Esophagus muscularis mucosa (tissue), 4 donors: Measurements from ENCODE around the gene PDCD1. TPM values are rescaled to one million over a fixed set of nuclear protein-coding genes. Genes with fewer than 3 reads are reported as not detected.
A peak's percentile ranks its signal among the peaks of the same experiment; 100 is the strongest.
"Not testable (repeated sequence)": the region's sequence is repeated elsewhere in the genome, so short reads cannot be mapped to it uniquely, and the experiment has no call there.

Experiments used
- DNase-seq: peaks from one replicate; pipeline ENCODE4 v3.0.0-alpha.2; 2017; ENCODE audit errors: extremely low spot score
- H3K27ac ChIP-seq, 4 donors: fragments of 200-600 bp; sonication (generic); replicated peaks in 1 of 4; 1 replicate in 3 of 4; 2 replicates in 1 of 4; pipeline ENCODE4 v1.5.1; 2016 to 2019; ENCODE audit warnings: mild to moderate bottlenecking in 1 of 4
- H3K27me3 ChIP-seq, 4 donors: fragments of 200-600 bp; sonication (generic); one replicate each; pipeline versions ENCODE4 v1.5.1 to v1.6.0; 2016 to 2019
- H3K36me3 ChIP-seq, 4 donors: fragments of 200-600 bp; sonication (generic); one replicate each; pipeline ENCODE4 v1.5.1; 2016 to 2019
- H3K4me1 ChIP-seq, 4 donors: fragments of 200-600 bp; sonication (generic); one replicate each; pipeline ENCODE4 v1.5.1; 2016 to 2019
- H3K4me3 ChIP-seq, 4 donors: fragments of 200-600 bp; sonication (generic); 1 replicate in 2 of 4; 2 replicates in 2 of 4; pipeline ENCODE4 v1.5.1; 2016 to 2019; ENCODE audit warnings: mild to moderate bottlenecking in 4 of 4, moderate library complexity in 1 of 4
- H3K9me3 ChIP-seq, 4 donors: fragments of 200-600 bp; sonication (generic); 1 replicate in 3 of 4; 2 replicates in 1 of 4; pipeline ENCODE4 v1.5.1; 2016 to 2019
- CTCF ChIP-seq, 3 experiments: fragments of 200-600 bp in 2 of 3; fragments of 450-650 bp in 1 of 3; sonication (generic) in 2 of 3; IDR thresholded peaks; one replicate each; pipeline ENCODE4 v1.5.1; 2017 to 2019; ENCODE audit warnings: antibody characterized with exemption in 3 of 3, mild to moderate bottlenecking in 2 of 3, moderate library complexity in 1 of 3
- EP300 ChIP-seq: sonication (generic); formaldehyde crosslinking; IDR thresholded peaks from one replicate; pipeline ENCODE4 v1.6.1; 2017; ENCODE audit warnings: antibody characterized with exemption
- POLR2A ChIP-seq: fragments of 450-650 bp; IDR thresholded peaks from one replicate; pipeline ENCODE4 v1.6.1; 2017; ENCODE audit warnings: antibody characterized with exemption, moderate library complexity, mild to moderate bottlenecking, low read depth
- POLR2AphosphoS5 ChIP-seq, 2 donors: sonication (generic); formaldehyde crosslinking; IDR thresholded peaks; one replicate each; pipeline ENCODE4 v1.6.1; 2017; ENCODE audit warnings: antibody characterized with exemption in 2 of 2
- WGBS: methylation state at CpG from one replicate; pipeline ENCODE4 v1.1.5; 2018; 5-methylcytosine and 5-hydroxymethylcytosine counted together
- intact Hi-C: fragments of 100-400 bp; cut with DNase I; formaldehyde crosslinking; loops from one replicate; pipeline ENCODE4 v1.15.1; 2023
- total RNA-seq, 4 donors: library from RNA; depleted of rRNA; stranded (reverse); fragments of >200 nt; gene quantifications; one replicate each; pipeline versions ENCODE4 v1.1.0 to v1.2.1, GENCODE V29; 2016

Gene PDCD1
- total RNA-seq, 4 donors from 2014 or later: 0.11 to 2.5 (median 1.2) TPM

- no peak for DNase-seq
- H3K27ac ChIP-seq: no peak overlapping the region
- H3K4me3 ChIP-seq: no peak overlapping the region
- H3K4me1 ChIP-seq: peaks cover 0 to 5% (median 0%) of the 10 kb centered on the region in 4 donors
- WGBS: 67% methylated on average over 13 of the region's 13 CpGs
- no peaks in the 10 kb centered on the region for H3K36me3 ChIP-seq
- H3K27me3 ChIP-seq: no peaks in the 10 kb centered on the region
- H3K9me3 ChIP-seq: no peaks in the 10 kb centered on the region
- no peak for TF ChIP-seq EP300
- no peak for TF ChIP-seq CTCF (IDR thresholded peaks at IDR 0.05)
- TF ChIP-seq POLR2A: no peak
- no peak for TF ChIP-seq POLR2AphosphoS5 (IDR thresholded peaks at IDR 0.05)
- intact Hi-C loops: no loop called here
Observed at GRCh38 chr2:241837197-241837965, 21.3 kb downstream of the PDCD1 start.

- H3K36me3 ChIP-seq: no peaks in the 10 kb centered on the region
- H3K9me3 ChIP-seq: no peaks in the 10 kb centered on the region
- TF ChIP-seq POLR2A: no peak
- TF ChIP-seq CTCF (IDR thresholded peaks at IDR 0.05): peak in 1 of 3 experiments; percentile 2
- TF ChIP-seq EP300: no peak
- TF ChIP-seq POLR2AphosphoS5 (IDR thresholded peaks at IDR 0.05): no peak
- WGBS: 62% methylated on average over 6 of the region's 6 CpGs
- H3K4me1 ChIP-seq: peaks cover 0 to 5% (median 0%) of the 10 kb centered on the region in 4 donors
- no peak overlapping the region for H3K4me3 ChIP-seq
- H3K27me3 ChIP-seq: no peaks in the 10 kb centered on the region
- intact Hi-C loops: no loop called here
- H3K27ac ChIP-seq: no peak overlapping the region
- no peak for DNase-seq
Observed at GRCh38 chr2:241836292-241836691, 22.4 kb downstream of the PDCD1 start.

- no peak overlapping the region for H3K4me3 ChIP-seq
- TF ChIP-seq EP300 (no peak), POLR2AphosphoS5 (IDR thresholded peaks at IDR 0.05) (no peak), CTCF (IDR thresholded peaks at IDR 0.05) (no peak), POLR2A (no peak)
- H3K27me3 ChIP-seq: no peaks in the 10 kb centered on the region
- DNase-seq: no peak
- no peaks in the 10 kb centered on the region for H3K9me3 ChIP-seq
- 89% methylated on average over 4 of the region's 4 CpGs for WGBS
- H3K36me3 ChIP-seq: no peaks in the 10 kb centered on the region
- intact Hi-C loops: no loop called here
- peaks cover 0 to 5% (median 0%) of the 10 kb centered on the region in 4 donors for H3K4me1 ChIP-seq
- no peak overlapping the region for H3K27ac ChIP-seq
Observed at GRCh38 chr2:241835611-241836010, 23.1 kb downstream of the PDCD1 start.

GRCh38 chr2:241834527-241835210 lies 24.0 kb downstream of the PDCD1 start:
- Histone ChIP-seq H3K36me3 (no peaks in the 10 kb centered on the region), H3K27me3 (no peaks in the 10 kb centered on the region), H3K27ac (no peak overlapping the region), H3K9me3 (no peaks in the 10 kb centered on the region), H3K4me3 (no peak overlapping the region), H3K4me1 (peaks cover 0 to 5% (median 0%) of the 10 kb centered on the region in 4 donors)
- 93% methylated on average over 10 of the region's 10 CpGs for WGBS
- intact Hi-C loops: no loop called here
- TF ChIP-seq POLR2AphosphoS5 (IDR thresholded peaks at IDR 0.05): no peak
- no peak for TF ChIP-seq CTCF (IDR thresholded peaks at IDR 0.05)
- no peak for TF ChIP-seq EP300
- TF ChIP-seq POLR2A: no peak
- DNase-seq: no peak

- DNase-seq: not testable (repeated sequence)
Observed at GRCh38 chr2:241833756-241834526, 24.8 kb downstream of the PDCD1 start.

More at GRCh38 chr2:241833756-241834526, 24.8 kb downstream of the PDCD1 start:
- H3K4me3 ChIP-seq, H3K27me3 ChIP-seq, H3K4me1 ChIP-seq, H3K27ac ChIP-seq, H3K36me3 ChIP-seq, intact Hi-C loops, H3K9me3 ChIP-seq: not testable (repeated sequence)
- WGBS: 83% methylated on average over 28 of the region's 28 CpGs
